K562 (cell line): ENCODE measurements around the gene F13A1. TPM values are rescaled to one million over a fixed set of nuclear protein-coding genes. Genes with fewer than 3 reads are reported as not detected.

Experiments used
- ATAC-seq: fragments of 200-7000 bp; cut with Tn5 transposase; 3 replicates; pipeline ENCODE4 v1.9.1; 2020; ENCODE audit warnings: moderate library complexity
- BruUV-seq: library from RNA; stranded (reverse); fragments of 400-500 nt; replicated peaks from 2 replicates; lab custom pipeline; 2021; lab: Mats Ljungman, UMichigan
- CTCF ChIA-PET: fragments of 300-600 bp; formaldehyde crosslinking; extraction: SDS; loops from one replicate; lab custom pipeline; 2021; ENCODE audit warnings: low intra/inter-chr PET ratio; lab: Yijun Ruan, JAX
- POLR2A ChIA-PET: fragments of 300-600, 350-650 bp; sonication (Branson Sonifier 250); formaldehyde crosslinking; extraction: SDS; loops from one replicate; lab custom pipeline; 2021; ENCODE audit warnings: antibody characterized with exemption, inconsistent platforms; lab: Yijun Ruan, JAX
- DNase-seq, 4 experiments: peaks; one replicate each; pipeline versions ENCODE4 v3.0.0 to v3.0.0-alpha.2; 2011 to 2018; ENCODE audit warnings: low spot score in 3 of 4, mixed read lengths in 3 of 4; ENCODE audit errors: extremely low read depth in 1 of 4
- FAIRE-seq: peaks from 2 replicates; lab custom pipeline; 2011; peaks lifted over from hg19 to GRCh38; lab: Jason Lieb, UNC
- H2AFZ ChIP-seq: 2 replicates; pipeline ENCODE4 v1.6.0; 2011; ENCODE audit warnings: low read depth, low read length, control low read depth, inconsistent platforms
- H3K27ac ChIP-seq: fragments of 200-600 bp; 3 replicates; pipeline ENCODE4 v1.8.0; 2011; ENCODE audit warnings: low read depth, mild to moderate bottlenecking, control low read depth, inconsistent platforms, low read length, moderate library complexity, mixed read lengths; ENCODE audit errors: extremely low read depth
- H3K27me3 ChIP-seq, 2 experiments: fragments of 300-600 bp in 1 of 2; 2 replicates in 1 of 2; 3 replicates in 1 of 2; pipeline versions ENCODE4 v1.6.0 to v1.8.0; 2011; ENCODE audit warnings: inconsistent platforms in 2 of 2, low read length in 2 of 2, mild to moderate bottlenecking in 1 of 2, mixed read lengths in 1 of 2, moderate library complexity in 1 of 2; ENCODE audit not compliant: control insufficient read depth in 2 of 2, insufficient read depth in 2 of 2
- H3K36me3 ChIP-seq: fragments of 300-600 bp; 3 replicates; pipeline ENCODE4 v1.8.0; 2011; ENCODE audit warnings: mild to moderate bottlenecking, low read length, inconsistent platforms; ENCODE audit not compliant: control insufficient read depth, insufficient read depth
- H3K4me1 ChIP-seq, 2 experiments: fragments of 200-600 bp in 1 of 2; replicated peaks in 1 of 2; 2 replicates in 1 of 2; 3 replicates in 1 of 2; pipeline versions ENCODE4 v1.5.1 to v1.8.0; 2011; ENCODE audit warnings: inconsistent platforms in 2 of 2, low read length in 2 of 2, mild to moderate bottlenecking in 1 of 2, mixed read lengths in 1 of 2, moderate library complexity in 1 of 2; ENCODE audit not compliant: control insufficient read depth in 2 of 2, insufficient read depth in 2 of 2
- H3K4me2 ChIP-seq: 2 replicates; pipeline ENCODE4 v1.6.1; 2011; ENCODE audit warnings: low read length, control low read depth, inconsistent platforms, mixed read lengths; ENCODE audit not compliant: insufficient read depth
- H3K4me3 ChIP-seq: fragments of 200-600 bp; sonication (generic), shearing (Covaris generic); 2 replicates; pipeline ENCODE4 v1.5.1; 2016; ENCODE audit warnings: control low read depth, inconsistent platforms
- H3K79me2 ChIP-seq: fragments of 200-600 bp; 3 replicates; pipeline ENCODE4 v1.8.0; 2011; ENCODE audit warnings: low read length, inconsistent platforms; ENCODE audit not compliant: control insufficient read depth, insufficient read depth
- H3K9ac ChIP-seq, 2 experiments: 2 replicates each; pipeline versions ENCODE4 v1.6.0 to v1.6.1; 2011; ENCODE audit warnings: low read depth in 2 of 2, low read length in 2 of 2, control low read depth in 1 of 2, inconsistent platforms in 1 of 2, mild to moderate bottlenecking in 1 of 2, mixed read lengths in 1 of 2; ENCODE audit not compliant: insufficient read depth in 1 of 2
- H3K9me1 ChIP-seq: one replicate; pipeline ENCODE4 v1.6.0; 2011; ENCODE audit warnings: inconsistent platforms, mild to moderate bottlenecking, low read length, moderate library complexity; ENCODE audit not compliant: control insufficient read depth, insufficient read depth
- H3K9me3 ChIP-seq: replicated peaks from 2 replicates; pipeline ENCODE4 v1.5.1; 2011; ENCODE audit warnings: low read depth, low read length, inconsistent platforms; ENCODE audit not compliant: control insufficient read depth, insufficient read depth
- H4K20me1 ChIP-seq: replicated peaks from 2 replicates; pipeline ENCODE4 v1.6.1; 2011; ENCODE audit warnings: low read length, inconsistent platforms, mixed read lengths; ENCODE audit not compliant: control insufficient read depth, insufficient read depth
- CHD2 ChIP-seq: IDR thresholded peaks from 2 replicates; pipeline ENCODE4 v1.6.1; 2011; ENCODE audit warnings: low read depth, low read length
- KHSRP ChIP-seq: fragments of 450-650 bp; IDR thresholded peaks from 2 replicates; pipeline ENCODE4 v1.6.1; 2017
- RUNX1 ChIP-seq: sonication (generic); IDR thresholded peaks from 2 replicates; pipeline ENCODE4 v1.6.1; 2016; ENCODE audit warnings: antibody characterized with exemption, low read depth
- SIN3A ChIP-seq, 2 experiments: fragments of 150-350 bp in 1 of 2; IDR thresholded peaks; 2 replicates each; pipeline ENCODE4 v1.6.1; 2011 to 2016; ENCODE audit warnings: borderline replicate concordance in 2 of 2, low read depth in 2 of 2, low read length in 2 of 2, mild to moderate bottlenecking in 2 of 2, moderate library complexity in 2 of 2; ENCODE audit not compliant: control insufficient read depth in 1 of 2
- SIN3B ChIP-seq: fragments of 450-650 bp; IDR thresholded peaks from 2 replicates; pipeline ENCODE4 v1.6.1; 2017; ENCODE audit warnings: low read depth, mild to moderate bottlenecking, moderate library complexity
- ZMIZ1 ChIP-seq, 2 experiments: fragments of 150-350 bp in 1 of 2; IDR thresholded peaks; 2 replicates each; pipeline ENCODE4 v1.6.1; 2012 to 2016; ENCODE audit warnings: low read depth in 2 of 2, low read length in 2 of 2, mild to moderate bottlenecking in 1 of 2, moderate library complexity in 1 of 2
- WGBS: fragments of 100-300 bp; shearing (Covaris generic); methylation state at CpG from one replicate; pipeline ENCODE4 v1.1.6; 2016; ENCODE audit warnings: low coverage, mixed read lengths; ENCODE audit not compliant: insufficient coverage; ENCODE audit errors: missing lambda C conversion rate; 5-methylcytosine and 5-hydroxymethylcytosine counted together
- in situ Hi-C: fragments of 300-500 bp; cut with MboI; formaldehyde crosslinking; loops from 4 replicates; pipeline ENCODE4 v1.15.0; 2018; ENCODE audit warnings: inconsistent platforms, mixed read lengths
- intact Hi-C: fragments of 100-400 bp; cut with micrococcal nuclease; formaldehyde crosslinking; loops from 2 replicates; pipeline ENCODE4 v1.14.2; 2022
- polyA plus RNA-seq, 8 experiments: library from polyadenylated mRNA; depleted of rRNA in 4 of 8; stranded (reverse) in 5 of 8; unstranded in 3 of 8; fragments of >200 nt; fragmentation: Nextera tagmentation in 2 of 8; fragmentation: Illumina TruSeq in 1 of 8; extraction: Ambion mirVana in 2 of 8; extraction: Trizol in 1 of 8; gene quantifications; 2 replicates each; pipeline versions ENCODE4 v1.2.1 to v1.2.3, GENCODE V29; 2011 to 2014; ENCODE audit warnings: inconsistent platforms in 1 of 8, missing spikeins in 1 of 8
- total RNA-seq, 7 experiments: library from RNA; depleted of rRNA in 6 of 7; stranded (reverse); fragments of >200 nt in 6 of 7; fragmentation: Illumina TruSeq in 2 of 7; extraction: Trizol in 2 of 7; gene quantifications; 2 replicates each; pipeline versions ENCODE4 v1.2.1 to v1.2.3, GENCODE V29; 2011 to 2021; ENCODE audit warnings: low replicate concordance in 1 of 7
- TF ChIP-seq, protein P1 (sequence below): fragments of 450-650 bp; IDR thresholded peaks from 2 replicates; pipeline ENCODE4 v1.6.1; 2016; ENCODE audit warnings: mild to moderate bottlenecking, moderate library complexity

F13A1 gene
- total and polyA plus RNA-seq, 9 of the 15 experiments (the other 6 are each of a cell fraction or from before 2014, with no cell fraction given) = 0.33 TPM; not detected in 8

DNA sequence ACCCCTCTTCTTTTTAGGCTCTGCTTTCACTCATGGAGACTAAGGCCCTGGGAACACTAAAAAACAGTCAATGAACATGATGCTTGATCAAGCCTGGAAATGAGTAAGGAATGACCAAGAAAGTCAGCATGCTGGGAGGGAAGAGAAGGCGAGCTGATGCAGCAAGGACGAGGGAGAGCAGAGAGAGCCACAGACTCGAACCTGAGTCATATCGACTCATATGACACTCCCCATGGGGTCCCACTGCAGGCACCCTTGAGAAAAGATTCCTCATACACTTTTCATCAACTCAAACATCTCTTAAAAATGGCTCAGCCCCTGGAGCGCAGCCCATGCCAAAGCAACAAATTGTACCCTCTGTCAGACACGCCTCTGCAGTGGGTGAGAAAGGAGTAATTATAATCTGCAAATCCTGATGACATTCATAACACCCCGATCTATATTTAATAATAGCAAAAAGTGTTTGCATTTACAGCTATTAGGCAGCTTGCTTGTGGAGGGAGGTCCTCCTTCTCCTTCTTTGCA, 127.2 kb downstream of the F13A1 start:
- no TSS peak for BruUV-seq
- no peaks in the 10 kb centered on the region for H3K79me2 ChIP-seq
- no peak overlapping the region for H3K4me2 ChIP-seq
- TF ChIP-seq RUNX1 = no peak
- TF ChIP-seq SIN3A (IDR thresholded peaks at IDR 0.05; ENCODE audit: borderline replicate concordance in 2 of 2, control insufficient read depth in 1 of 2, low read depth in 2 of 2, low read length in 2 of 2) = no peak
- TF ChIP-seq KHSRP = no peak
- TF ChIP-seq, protein P1, sequence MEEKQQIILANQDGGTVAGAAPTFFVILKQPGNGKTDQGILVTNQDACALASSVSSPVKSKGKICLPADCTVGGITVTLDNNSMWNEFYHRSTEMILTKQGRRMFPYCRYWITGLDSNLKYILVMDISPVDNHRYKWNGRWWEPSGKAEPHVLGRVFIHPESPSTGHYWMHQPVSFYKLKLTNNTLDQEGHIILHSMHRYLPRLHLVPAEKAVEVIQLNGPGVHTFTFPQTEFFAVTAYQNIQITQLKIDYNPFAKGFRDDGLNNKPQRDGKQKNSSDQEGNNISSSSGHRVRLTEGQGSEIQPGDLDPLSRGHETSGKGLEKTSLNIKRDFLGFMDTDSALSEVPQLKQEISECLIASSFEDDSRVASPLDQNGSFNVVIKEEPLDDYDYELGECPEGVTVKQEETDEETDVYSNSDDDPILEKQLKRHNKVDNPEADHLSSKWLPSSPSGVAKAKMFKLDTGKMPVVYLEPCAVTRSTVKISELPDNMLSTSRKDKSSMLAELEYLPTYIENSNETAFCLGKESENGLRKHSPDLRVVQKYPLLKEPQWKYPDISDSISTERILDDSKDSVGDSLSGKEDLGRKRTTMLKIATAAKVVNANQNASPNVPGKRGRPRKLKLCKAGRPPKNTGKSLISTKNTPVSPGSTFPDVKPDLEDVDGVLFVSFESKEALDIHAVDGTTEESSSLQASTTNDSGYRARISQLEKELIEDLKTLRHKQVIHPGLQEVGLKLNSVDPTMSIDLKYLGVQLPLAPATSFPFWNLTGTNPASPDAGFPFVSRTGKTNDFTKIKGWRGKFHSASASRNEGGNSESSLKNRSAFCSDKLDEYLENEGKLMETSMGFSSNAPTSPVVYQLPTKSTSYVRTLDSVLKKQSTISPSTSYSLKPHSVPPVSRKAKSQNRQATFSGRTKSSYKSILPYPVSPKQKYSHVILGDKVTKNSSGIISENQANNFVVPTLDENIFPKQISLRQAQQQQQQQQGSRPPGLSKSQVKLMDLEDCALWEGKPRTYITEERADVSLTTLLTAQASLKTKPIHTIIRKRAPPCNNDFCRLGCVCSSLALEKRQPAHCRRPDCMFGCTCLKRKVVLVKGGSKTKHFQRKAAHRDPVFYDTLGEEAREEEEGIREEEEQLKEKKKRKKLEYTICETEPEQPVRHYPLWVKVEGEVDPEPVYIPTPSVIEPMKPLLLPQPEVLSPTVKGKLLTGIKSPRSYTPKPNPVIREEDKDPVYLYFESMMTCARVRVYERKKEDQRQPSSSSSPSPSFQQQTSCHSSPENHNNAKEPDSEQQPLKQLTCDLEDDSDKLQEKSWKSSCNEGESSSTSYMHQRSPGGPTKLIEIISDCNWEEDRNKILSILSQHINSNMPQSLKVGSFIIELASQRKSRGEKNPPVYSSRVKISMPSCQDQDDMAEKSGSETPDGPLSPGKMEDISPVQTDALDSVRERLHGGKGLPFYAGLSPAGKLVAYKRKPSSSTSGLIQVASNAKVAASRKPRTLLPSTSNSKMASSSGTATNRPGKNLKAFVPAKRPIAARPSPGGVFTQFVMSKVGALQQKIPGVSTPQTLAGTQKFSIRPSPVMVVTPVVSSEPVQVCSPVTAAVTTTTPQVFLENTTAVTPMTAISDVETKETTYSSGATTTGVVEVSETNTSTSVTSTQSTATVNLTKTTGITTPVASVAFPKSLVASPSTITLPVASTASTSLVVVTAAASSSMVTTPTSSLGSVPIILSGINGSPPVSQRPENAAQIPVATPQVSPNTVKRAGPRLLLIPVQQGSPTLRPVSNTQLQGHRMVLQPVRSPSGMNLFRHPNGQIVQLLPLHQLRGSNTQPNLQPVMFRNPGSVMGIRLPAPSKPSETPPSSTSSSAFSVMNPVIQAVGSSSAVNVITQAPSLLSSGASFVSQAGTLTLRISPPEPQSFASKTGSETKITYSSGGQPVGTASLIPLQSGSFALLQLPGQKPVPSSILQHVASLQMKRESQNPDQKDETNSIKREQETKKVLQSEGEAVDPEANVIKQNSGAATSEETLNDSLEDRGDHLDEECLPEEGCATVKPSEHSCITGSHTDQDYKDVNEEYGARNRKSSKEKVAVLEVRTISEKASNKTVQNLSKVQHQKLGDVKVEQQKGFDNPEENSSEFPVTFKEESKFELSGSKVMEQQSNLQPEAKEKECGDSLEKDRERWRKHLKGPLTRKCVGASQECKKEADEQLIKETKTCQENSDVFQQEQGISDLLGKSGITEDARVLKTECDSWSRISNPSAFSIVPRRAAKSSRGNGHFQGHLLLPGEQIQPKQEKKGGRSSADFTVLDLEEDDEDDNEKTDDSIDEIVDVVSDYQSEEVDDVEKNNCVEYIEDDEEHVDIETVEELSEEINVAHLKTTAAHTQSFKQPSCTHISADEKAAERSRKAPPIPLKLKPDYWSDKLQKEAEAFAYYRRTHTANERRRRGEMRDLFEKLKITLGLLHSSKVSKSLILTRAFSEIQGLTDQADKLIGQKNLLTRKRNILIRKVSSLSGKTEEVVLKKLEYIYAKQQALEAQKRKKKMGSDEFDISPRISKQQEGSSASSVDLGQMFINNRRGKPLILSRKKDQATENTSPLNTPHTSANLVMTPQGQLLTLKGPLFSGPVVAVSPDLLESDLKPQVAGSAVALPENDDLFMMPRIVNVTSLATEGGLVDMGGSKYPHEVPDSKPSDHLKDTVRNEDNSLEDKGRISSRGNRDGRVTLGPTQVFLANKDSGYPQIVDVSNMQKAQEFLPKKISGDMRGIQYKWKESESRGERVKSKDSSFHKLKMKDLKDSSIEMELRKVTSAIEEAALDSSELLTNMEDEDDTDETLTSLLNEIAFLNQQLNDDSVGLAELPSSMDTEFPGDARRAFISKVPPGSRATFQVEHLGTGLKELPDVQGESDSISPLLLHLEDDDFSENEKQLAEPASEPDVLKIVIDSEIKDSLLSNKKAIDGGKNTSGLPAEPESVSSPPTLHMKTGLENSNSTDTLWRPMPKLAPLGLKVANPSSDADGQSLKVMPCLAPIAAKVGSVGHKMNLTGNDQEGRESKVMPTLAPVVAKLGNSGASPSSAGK = no peak
- no peak for TF ChIP-seq SIN3B
- no peak for TF ChIP-seq ZMIZ1 (IDR thresholded peaks at IDR 0.05; ENCODE audit: low read depth in 2 of 2, low read length in 2 of 2)
- no peak for TF ChIP-seq CHD2

More for the DNA sequence above, 127.2 kb downstream of the F13A1 start:
- no peaks in the 10 kb centered on the region for H3K4me1 ChIP-seq
- FAIRE-seq = no peak
- H3K9me1 ChIP-seq = no peaks in the 10 kb centered on the region
- H3K4me3 ChIP-seq = no peak overlapping the region
- no peak for DNase-seq
- no peak for ATAC-seq
- H4K20me1 ChIP-seq = no peaks in the 10 kb centered on the region
- in situ Hi-C loops = no loop called here
- WGBS = 0% methylated on average over 7 of the region's 7 CpGs
- H3K27me3 ChIP-seq = no peaks in the 10 kb centered on the region
- H3K27ac ChIP-seq = no peak overlapping the region
- intact Hi-C loops = no loop called here
- ChIA-PET POLR2A (no interaction called here), CTCF (no interaction called here)
- no peak overlapping the region for H3K9ac ChIP-seq
- no peak overlapping the region for H2AFZ ChIP-seq
- no peaks in the 10 kb centered on the region for H3K9me3 ChIP-seq
- no peaks in the 10 kb centered on the region for H3K36me3 ChIP-seq
